ENCODE data around the gene MEGF11. TPM values are rescaled to one million over a fixed set of nuclear protein-coding genes. Genes with fewer than 3 reads are reported as not detected.

Gene MEGF11
- total RNA-seq, 1 donor from 2014 or later, result 0.25 TPM

DNA sequence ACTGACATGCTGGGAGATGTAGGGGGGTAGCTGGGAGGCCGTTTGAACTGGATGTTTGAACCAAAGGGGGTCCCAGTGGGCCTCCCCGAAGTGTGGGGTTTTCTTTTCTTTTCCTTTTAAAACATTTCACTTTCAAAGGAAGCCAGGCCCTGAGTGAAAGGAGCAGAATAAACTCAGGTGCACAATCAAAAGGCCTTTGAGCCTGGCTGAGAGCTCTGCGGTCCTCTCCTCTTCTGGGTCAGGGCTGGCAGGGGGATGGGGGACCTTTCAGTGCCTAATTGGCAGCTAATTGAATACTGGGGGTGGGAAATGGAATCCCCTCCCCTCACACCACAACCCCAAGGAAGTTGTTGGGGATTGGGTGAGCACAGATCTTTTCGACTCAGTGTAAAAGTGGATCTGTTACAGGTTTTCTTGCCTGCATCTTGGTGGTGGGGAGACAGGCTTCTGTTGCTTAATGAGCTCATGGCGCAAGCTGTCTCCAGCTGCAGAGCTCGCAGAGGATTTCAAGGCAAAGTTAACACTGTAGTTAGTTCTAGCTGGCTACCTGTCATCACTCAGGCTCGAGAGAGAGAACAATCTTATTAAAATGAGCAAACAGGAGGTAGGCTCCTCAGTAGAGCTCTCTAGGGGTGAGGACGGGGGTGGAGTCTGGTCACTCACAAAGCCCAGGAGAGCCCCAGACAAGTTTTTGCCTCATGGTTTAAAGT is 251.7 kb downstream of the MEGF11 start:
- no peaks in the 10 kb centered on the region for H3K4me1 ChIP-seq
- no peak for DNase-seq (ENCODE audit: extremely low spot score in 2 of 2)
- no peaks in the 10 kb centered on the region for H3K9me3 ChIP-seq
- H3K4me3 ChIP-seq, result no peak overlapping the region
- intact Hi-C loops (cut with DNase I), result no loop called here
- TF ChIP-seq POLR2A (IDR thresholded peaks at IDR 0.05) (no peak), POLR2AphosphoS5 (IDR thresholded peaks at IDR 0.05; ENCODE audit: insufficient read depth in 1 of 2, low read depth in 1 of 2) (no peak)
- TF ChIP-seq, protein P1, sequence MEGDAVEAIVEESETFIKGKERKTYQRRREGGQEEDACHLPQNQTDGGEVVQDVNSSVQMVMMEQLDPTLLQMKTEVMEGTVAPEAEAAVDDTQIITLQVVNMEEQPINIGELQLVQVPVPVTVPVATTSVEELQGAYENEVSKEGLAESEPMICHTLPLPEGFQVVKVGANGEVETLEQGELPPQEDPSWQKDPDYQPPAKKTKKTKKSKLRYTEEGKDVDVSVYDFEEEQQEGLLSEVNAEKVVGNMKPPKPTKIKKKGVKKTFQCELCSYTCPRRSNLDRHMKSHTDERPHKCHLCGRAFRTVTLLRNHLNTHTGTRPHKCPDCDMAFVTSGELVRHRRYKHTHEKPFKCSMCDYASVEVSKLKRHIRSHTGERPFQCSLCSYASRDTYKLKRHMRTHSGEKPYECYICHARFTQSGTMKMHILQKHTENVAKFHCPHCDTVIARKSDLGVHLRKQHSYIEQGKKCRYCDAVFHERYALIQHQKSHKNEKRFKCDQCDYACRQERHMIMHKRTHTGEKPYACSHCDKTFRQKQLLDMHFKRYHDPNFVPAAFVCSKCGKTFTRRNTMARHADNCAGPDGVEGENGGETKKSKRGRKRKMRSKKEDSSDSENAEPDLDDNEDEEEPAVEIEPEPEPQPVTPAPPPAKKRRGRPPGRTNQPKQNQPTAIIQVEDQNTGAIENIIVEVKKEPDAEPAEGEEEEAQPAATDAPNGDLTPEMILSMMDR (IDR thresholded peaks at IDR 0.05), result no peak
- H3K36me3 ChIP-seq, result no peaks in the 10 kb centered on the region
- H3K27me3 ChIP-seq, result no peaks in the 10 kb centered on the region
- no peak overlapping the region for H3K27ac ChIP-seq

DNA sequence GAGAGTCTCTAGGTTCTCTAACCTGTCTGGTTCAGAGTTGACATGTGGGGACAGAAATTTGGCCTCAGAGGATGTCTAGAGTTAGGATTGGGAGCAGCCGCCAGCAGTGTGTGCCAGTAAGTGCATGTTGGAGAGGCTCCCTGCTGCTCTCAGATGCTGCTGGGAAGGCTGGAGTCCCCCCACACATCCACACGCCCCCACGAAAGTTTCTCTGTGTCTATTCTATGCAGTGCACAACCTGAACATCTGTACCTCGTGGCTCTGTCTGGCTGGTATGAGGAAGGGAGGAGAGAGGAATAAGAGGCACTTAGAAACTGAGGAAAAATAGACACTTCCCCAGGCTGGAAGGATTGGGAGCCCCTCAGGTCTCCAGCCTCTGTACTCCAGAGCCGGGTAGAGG is 252.5 kb downstream of the MEGF11 start:
- DNase-seq (ENCODE audit: extremely low spot score in 2 of 2), result no peak
- no peaks in the 10 kb centered on the region for H3K4me1 ChIP-seq
- H3K27ac ChIP-seq, result no peak overlapping the region
- intact Hi-C loops (cut with DNase I), result no loop called here
- TF ChIP-seq POLR2AphosphoS5 (IDR thresholded peaks at IDR 0.05; ENCODE audit: insufficient read depth in 1 of 2, low read depth in 1 of 2) (no peak), POLR2A (IDR thresholded peaks at IDR 0.05) (no peak)
- TF ChIP-seq, protein P1 (IDR thresholded peaks at IDR 0.05), result no peak
- no peaks in the 10 kb centered on the region for H3K27me3 ChIP-seq
- H3K4me3 ChIP-seq, result no peak overlapping the region
- no peaks in the 10 kb centered on the region for H3K36me3 ChIP-seq
- no peaks in the 10 kb centered on the region for H3K9me3 ChIP-seq

DNA sequence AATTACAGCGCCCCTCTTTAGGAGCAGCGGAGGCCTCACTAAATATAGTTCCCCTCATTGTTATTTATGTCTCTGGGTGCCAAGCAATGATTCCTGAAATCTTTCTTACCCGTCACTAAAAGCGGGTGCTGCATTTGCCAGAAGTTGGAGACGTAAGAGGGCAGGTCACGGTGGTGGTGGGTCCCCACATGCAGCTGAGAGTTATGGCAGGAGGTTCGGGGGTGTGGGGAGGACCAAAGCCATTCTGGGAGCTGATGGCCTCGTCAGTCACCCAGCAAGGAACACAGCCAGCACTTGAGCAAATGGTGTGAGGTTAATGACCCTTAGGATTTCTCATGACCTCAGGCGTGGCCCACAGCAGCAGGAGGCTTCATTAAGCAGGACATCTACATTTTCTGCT is 255.1 kb downstream of the MEGF11 start:
- Histone ChIP-seq H3K27me3 (no peaks in the 10 kb centered on the region), H3K4me1 (no peaks in the 10 kb centered on the region), H3K4me3 (no peak overlapping the region), H3K36me3 (no peaks in the 10 kb centered on the region), H3K27ac (no peak overlapping the region), H3K9me3 (no peaks in the 10 kb centered on the region)
- DNase-seq (ENCODE audit: extremely low spot score in 2 of 2), result no peak
- intact Hi-C loops (cut with DNase I), result no loop called here
- TF ChIP-seq POLR2A (IDR thresholded peaks at IDR 0.05), result no peak
- TF ChIP-seq POLR2AphosphoS5 (IDR thresholded peaks at IDR 0.05; ENCODE audit: insufficient read depth in 1 of 2, low read depth in 1 of 2), result no peak
- TF ChIP-seq, protein P1 (IDR thresholded peaks at IDR 0.05), result no peak

DNA sequence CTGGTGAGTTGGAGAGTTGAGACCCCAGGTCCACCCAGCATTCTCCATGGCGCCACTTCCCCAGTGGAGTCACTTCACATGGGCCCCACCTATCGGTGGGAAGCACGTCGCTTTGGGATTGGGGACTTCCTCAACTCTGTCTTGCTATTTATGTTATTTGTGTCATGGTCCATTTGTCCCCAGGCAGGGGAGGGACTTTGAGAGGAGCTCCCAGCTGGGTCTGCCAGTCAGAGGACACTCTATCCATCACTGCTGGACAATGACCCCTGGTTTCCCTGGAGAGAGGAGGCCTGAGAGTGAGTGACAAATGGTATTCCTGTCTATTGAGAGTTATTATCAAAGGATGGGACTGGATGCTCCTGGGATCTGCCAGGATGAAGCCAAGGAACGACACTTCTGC is 256.6 kb downstream of the MEGF11 start:
- intact Hi-C loops (cut with DNase I), result no loop called here

DNA sequence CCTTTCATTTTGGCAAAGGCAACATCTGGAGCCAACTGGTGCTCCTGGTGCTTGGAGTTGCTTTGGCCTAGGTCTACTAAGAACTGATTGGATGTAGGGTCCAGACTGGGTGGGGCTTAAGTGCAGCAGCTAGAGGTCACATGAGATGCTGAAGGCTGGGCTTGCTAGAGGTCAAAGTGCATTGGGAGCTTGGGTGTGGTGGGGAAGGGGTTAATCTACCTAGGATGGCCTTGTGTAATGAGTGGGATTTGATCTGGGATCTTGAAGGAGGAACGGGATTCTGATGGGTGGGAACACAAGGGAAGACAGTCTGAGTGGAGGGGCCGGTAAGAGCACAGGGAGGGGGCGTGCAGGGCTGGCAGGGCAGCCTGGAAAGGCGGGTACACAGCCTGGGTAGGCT is 258.7 kb downstream of the MEGF11 start:
- Histone ChIP-seq H3K27me3 (no peaks in the 10 kb centered on the region), H3K4me3 (no peak overlapping the region)
- intact Hi-C loops (cut with DNase I), result no loop called here

More for the DNA sequence above, 256.6 kb downstream of the MEGF11 start:
- no peak overlapping the region for H3K27ac ChIP-seq
- no peaks in the 10 kb centered on the region for H3K27me3 ChIP-seq
- no peaks in the 10 kb centered on the region for H3K4me1 ChIP-seq
- DNase-seq (ENCODE audit: extremely low spot score in 2 of 2), result no peak
- H3K36me3 ChIP-seq, result no peaks in the 10 kb centered on the region
- H3K4me3 ChIP-seq, result no peak overlapping the region
- H3K9me3 ChIP-seq, result no peaks in the 10 kb centered on the region
- TF ChIP-seq POLR2AphosphoS5 (IDR thresholded peaks at IDR 0.05; ENCODE audit: insufficient read depth in 1 of 2, low read depth in 1 of 2) (no peak), POLR2A (IDR thresholded peaks at IDR 0.05) (no peak)
- TF ChIP-seq, protein P1 (IDR thresholded peaks at IDR 0.05), result no peak

More for the DNA sequence above, 258.7 kb downstream of the MEGF11 start:
- DNase-seq (ENCODE audit: extremely low spot score in 2 of 2), result no peak
- Histone ChIP-seq H3K27ac (no peak overlapping the region), H3K36me3 (no peaks in the 10 kb centered on the region), H3K9me3 (no peaks in the 10 kb centered on the region), H3K4me1 (no peaks in the 10 kb centered on the region)
- TF ChIP-seq POLR2A (IDR thresholded peaks at IDR 0.05), result no peak
- TF ChIP-seq POLR2AphosphoS5 (IDR thresholded peaks at IDR 0.05; ENCODE audit: insufficient read depth in 1 of 2, low read depth in 1 of 2), result no peak
- TF ChIP-seq, protein P1 (IDR thresholded peaks at IDR 0.05), result no peak
